Fibroblast of peridontal ligament (primary cell): ENCODE results near the gene ZSCAN25.
"Not testable (repeated sequence)": the region's sequence is repeated elsewhere in the genome, so short reads cannot be mapped to it uniquely, and the experiment has no call there.

Source experiments
- DNase-seq: peaks from one replicate; pipeline ENCODE4 v3.0.0-alpha.2; 2010; ENCODE audit errors: extremely low read depth

ZSCAN25 gene

GRCh38 chr7:99617192-99617781 lies 541 bp downstream of the ZSCAN25 start:
- DNase-seq = no peak

GRCh38 chr7:99618726-99619125 lies 2.0 kb downstream of the ZSCAN25 start:
- peak; percentile 2 for DNase-seq

DNA sequence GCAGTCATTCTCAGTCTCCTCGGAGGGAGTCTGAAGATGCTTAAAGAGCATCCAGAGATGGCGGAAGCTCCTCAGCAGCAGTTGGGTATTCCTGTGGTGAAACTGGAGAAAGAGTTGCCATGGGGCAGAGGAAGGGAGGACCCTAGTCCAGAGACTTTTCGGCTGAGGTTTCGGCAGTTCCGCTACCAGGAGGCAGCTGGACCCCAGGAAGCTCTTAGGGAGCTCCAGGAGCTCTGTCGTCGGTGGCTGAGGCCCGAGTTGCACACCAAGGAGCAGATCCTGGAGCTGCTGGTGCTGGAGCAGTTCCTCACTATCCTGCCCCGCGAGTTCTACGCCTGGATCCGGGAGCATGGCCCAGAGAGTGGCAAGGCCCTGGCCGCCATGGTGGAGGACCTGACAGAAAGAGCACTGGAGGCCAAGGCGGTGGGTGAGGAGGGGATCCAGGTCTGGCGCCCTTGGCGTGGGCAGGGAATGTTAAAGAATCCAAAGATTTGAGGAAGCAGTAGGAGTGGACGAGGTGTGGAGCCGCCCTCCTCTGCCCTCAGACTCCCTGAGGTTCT lies 2.9 kb downstream of the ZSCAN25 start:
- DNase-seq = no peak

DNA sequence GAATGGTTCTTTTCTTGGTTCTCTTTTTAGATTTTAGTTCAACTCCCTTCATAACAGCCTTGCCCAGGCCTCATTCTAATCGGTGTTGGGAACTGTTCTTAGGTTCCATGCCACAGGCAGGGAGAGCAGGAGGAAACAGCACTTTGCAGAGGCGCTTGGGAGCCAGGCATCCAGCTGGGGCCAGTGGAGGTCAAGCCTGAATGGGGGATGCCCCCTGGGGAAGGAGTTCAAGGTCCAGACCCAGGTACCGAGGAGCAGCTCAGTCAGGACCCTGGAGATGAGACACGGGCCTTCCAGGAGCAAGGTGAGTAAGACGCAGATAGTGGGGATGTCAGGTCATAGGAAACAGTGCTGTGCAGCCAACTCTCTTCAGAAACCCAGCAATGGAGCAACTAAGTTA lies 4.5 kb downstream of the ZSCAN25 start:
- no peak for DNase-seq

DNA sequence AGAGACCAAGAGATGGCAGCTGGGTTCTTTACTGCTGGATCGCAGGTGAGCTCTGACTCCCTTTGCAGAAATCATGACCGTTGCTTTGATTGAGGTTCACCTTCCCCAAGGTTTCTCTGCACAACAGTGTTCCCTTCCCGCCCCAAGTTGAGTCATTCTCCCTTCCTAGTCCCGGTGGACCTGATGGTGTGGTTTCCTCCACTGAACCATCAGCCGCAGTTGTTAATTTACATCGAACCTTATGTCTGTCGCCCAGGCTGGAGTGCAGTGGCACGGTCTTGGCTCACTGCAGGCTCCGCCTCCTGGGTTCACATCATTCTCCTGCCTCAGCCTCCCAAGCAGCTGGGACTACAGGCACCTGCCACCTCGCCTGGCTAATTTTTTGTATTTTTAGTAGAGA lies 5.8 kb downstream of the ZSCAN25 start:
- DNase-seq = no peak

DNA sequence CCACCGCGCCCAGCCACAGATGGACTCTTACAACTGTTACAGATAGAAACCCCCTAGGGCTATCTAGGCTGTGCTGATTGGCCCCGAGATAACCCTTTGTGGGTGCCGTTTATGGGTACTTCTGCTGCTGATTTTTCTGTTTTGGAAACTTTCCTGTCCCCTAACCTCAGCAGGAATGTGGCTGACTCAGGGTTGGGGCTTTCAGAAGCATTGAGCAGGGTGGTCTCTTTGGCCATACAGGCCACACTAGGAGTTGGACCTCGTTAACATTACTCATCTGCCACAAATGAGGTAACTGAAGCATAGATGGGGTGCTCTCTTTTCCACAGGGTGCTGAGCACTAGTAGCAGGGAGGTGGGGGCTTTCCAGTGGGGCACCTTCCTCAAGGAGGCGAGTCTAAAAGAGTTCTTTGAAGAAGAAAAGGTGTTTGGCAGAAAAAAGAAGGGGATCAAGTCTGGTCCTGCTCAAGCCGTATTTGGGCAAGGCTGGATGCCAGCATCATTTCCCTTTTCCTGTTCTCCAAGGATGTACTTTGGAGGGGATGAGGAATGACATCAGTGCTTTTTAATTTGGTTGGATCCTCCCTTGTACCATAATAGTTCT lies 6.4 kb downstream of the ZSCAN25 start:
- DNase-seq = no peak

DNA sequence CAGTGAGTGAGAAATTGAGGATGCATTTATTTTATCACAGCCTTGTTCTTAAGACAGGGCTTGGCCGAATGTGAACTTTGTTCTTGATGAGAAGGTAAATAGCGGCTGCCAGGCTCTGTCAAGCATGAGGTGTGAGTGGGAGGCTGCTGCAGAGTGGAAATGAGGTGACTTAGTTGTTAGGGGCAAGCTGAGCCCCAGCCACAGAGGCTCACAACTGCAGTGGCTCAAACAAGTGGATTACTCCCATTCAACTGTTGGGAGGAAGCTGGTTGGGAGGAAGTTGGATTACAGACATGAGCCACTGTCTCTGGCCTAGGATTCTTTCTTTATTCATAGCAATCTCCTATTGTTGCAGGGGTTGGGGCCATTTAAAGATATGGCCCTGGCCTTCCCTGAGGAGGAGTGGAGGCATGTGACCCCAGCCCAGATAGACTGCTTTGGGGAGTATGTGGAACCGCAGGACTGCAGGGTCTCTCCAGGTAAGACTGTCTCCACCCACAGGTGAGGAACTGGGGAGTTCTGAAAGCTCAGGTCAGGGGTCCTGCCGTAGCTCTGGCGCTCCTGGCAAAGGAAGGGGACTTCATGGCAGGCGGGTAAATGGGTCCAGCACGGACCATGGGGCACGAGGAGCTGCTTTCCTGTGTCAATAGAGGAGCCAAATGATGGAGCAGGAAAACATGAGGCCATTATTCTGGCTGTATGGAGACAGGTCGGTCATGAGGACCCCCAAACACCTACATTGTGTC lies 7.1 kb downstream of the ZSCAN25 start:
- no peak for DNase-seq

DNA sequence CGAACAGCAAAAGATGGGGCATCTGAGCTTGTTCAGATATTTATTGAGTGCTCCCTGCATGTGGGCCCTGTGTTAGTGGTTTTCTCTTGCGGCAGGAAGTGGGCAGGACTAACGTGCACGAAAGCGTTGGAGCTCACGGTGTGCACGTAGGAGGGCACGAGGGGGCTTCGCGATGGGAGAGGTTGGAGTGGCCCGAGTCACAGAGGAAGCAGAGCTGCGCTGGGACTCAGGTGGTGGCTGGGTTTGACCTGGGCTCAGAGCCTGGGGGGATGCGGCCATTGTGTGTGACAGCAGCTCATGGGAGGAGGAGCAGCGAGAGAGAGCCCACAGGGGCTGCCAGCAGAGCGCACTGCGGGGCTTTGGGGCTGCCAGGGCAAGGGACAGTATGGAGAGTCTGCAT lies 7.7 kb downstream of the ZSCAN25 start:
- no peak for DNase-seq

DNA sequence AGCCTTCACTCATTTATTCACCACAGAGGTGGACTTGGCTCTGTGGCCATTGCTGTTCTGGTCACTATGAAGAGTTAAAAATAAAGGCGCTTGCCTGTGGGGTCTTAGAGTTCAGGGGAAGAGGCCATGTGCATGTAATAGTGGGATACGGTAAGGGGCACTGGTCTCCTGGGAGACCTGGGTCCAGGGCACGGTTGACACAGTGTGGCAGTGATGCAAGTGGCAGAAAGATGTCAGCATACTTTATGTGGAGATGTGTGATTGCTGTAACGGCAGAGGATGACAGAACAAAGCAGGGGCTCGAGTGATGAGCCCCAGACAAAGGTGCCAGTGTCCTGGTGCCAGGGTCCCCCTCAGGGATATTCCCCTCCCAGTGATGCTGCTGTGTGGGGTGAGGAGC lies 8.6 kb downstream of the ZSCAN25 start:
- DNase-seq = no peak

GRCh38 chr7:99625961-99626360 lies 9.2 kb downstream of the ZSCAN25 start:
- DNase-seq = no peak

- DNase-seq = no peak
Measured at GRCh38 chr7:99626661-99627060, 9.9 kb downstream of the ZSCAN25 start.

DNA sequence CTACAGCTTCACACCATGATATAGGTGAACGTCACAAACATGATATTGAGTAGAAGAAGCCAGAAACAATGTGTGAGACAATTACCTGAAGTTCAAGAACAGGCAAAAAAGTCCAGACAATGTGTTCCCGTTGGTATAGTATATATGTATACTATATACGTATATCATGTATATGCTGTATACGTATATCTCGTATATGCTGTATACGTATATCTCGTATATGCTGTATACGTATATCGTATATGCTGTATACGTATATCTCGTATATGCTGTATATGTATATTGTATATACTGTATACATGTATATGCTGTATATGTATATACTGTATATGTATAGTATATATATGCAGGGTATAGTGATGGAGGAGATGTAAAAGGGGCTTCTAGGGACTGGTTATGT lies 10.8 kb downstream of the ZSCAN25 start:
- no peak for DNase-seq

GRCh38 chr7:99628471-99629465 lies 12.0 kb downstream of the ZSCAN25 start:
- DNase-seq = no peak

DNA sequence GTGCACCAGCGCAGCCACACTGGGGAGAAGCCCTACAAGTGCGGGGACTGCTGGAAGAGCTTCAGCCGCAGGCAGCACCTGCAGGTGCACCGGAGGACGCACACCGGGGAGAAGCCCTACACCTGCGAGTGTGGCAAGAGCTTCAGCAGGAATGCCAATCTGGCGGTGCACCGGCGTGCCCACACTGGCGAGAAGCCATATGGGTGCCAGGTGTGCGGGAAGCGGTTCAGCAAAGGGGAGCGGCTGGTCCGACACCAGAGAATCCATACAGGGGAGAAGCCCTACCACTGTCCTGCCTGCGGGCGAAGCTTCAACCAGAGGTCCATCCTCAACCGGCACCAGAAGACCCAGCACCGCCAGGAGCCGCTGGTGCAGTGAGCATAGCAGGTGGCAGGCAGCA lies 12.9 kb downstream of the ZSCAN25 start:
- no peak for DNase-seq

GRCh38 chr7:99631295-99632109 lies 14.8 kb downstream of the ZSCAN25 start:
- DNase-seq = peak; percentile 16

DNA sequence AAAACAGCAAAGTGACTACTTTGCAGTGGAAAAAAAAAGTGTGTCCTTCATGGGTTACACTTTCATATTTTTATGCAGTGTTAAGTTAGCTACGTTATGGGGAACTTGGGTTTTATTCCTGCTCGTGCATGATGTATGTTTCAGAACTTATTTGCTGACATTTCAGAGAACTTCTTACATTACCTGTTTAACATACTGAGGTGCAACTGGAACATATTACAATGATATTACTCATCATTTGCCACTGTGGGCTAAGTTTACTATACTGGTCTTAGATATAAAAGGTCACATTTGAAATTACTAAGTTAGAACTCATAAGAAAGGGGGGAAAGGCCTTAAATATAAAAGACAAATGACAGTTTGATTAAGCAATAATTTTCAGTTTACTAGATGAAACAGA lies 20.7 kb downstream of the ZSCAN25 start:
- not testable (repeated sequence) for DNase-seq

DNA sequence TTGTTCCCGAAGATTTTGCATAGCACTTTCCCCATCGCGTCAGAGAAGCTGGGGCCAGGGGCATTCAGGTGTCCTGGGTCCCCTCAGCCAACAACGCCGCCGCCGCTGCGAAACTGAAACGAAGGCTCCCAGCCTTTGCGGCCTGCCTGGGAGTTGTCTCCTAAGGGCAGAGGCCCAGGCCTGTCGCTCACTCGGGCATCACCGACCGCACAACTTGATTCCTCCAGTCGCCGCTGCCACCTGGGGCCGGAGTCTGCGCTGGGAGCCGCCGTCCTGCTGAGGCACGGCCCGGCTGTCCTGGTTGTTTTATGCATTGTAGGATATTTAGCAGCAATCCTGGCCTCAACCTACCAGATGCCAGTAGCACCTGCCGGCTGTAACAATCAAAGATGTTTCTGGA lies 22.0 kb downstream of the ZSCAN25 start:
- DNase-seq = no peak

GRCh38 chr7:99639267-99639666 lies 22.5 kb downstream of the ZSCAN25 start:
- no peak for DNase-seq

GRCh38 chr7:99642027-99642426 lies 25.3 kb downstream of the ZSCAN25 start:
- DNase-seq = no peak

- no peak for DNase-seq
Measured at GRCh38 chr7:99643464-99643863, 26.7 kb downstream of the ZSCAN25 start.

GRCh38 chr7:99644431-99644830 lies 27.7 kb downstream of the ZSCAN25 start:
- no peak for DNase-seq
